ENCODE measurements around the gene SLC52A1. TPM values are rescaled to one million over a fixed set of nuclear protein-coding genes. Genes with fewer than 3 reads are reported as not detected.
"Not testable (repeated sequence)": the region's sequence is repeated elsewhere in the genome, so short reads cannot be mapped to it uniquely, and the experiment has no call there.

The SLC52A1 gene
- polyA plus RNA-seq, 10 donors: 0.07 to 0.28 (median 0.15) TPM; not detected in 2

- DNase-seq: peak; percentile 79 to 90 (median 86)
Measured at GRCh38 chr17:5031365-5032082, 3.7 kb downstream of the SLC52A1 start.

GRCh38 chr17:5030168-5030567 is 5.1 kb downstream of the SLC52A1 start:
- not testable (repeated sequence) for DNase-seq

GRCh38 chr17:5027916-5028315 is 7.3 kb downstream of the SLC52A1 start:
- DNase-seq: no peak

GRCh38 chr17:5027299-5027698 is 7.9 kb downstream of the SLC52A1 start:
- no peak for DNase-seq

- DNase-seq: no peak
Measured at GRCh38 chr17:5024604-5025003, 10.6 kb downstream of the SLC52A1 start.

GRCh38 chr17:5023588-5024147 is 11.6 kb downstream of the SLC52A1 start:
- DNase-seq: no peak

GRCh38 chr17:5022171-5022711 is 13.0 kb downstream of the SLC52A1 start:
- no peak for DNase-seq

- DNase-seq: no peak
Measured at GRCh38 chr17:5020502-5021023, 14.7 kb downstream of the SLC52A1 start.

- no peak for DNase-seq
Measured at GRCh38 chr17:5019475-5019956, 15.7 kb downstream of the SLC52A1 start.

GRCh38 chr17:5014357-5014756 is 20.9 kb downstream of the SLC52A1 start:
- no peak for DNase-seq

- DNase-seq: no peak
Measured at GRCh38 chr17:5011928-5012327, 23.3 kb downstream of the SLC52A1 start.

- no peak for DNase-seq
Measured at GRCh38 chr17:5003214-5003867, 31.9 kb downstream of the SLC52A1 start.

- DNase-seq: no peak
Measured at GRCh38 chr17:5002121-5002788, 33.0 kb downstream of the SLC52A1 start.

GRCh38 chr17:5000237-5000639 is 35.0 kb downstream of the SLC52A1 start:
- DNase-seq: peak in 2 of 3 donors; percentile 33 to 65

- no peak for DNase-seq
Measured at GRCh38 chr17:4999430-5000093, 35.7 kb downstream of the SLC52A1 start.

- no peak for DNase-seq
Measured at GRCh38 chr17:4998732-4999429, 36.3 kb downstream of the SLC52A1 start.

GRCh38 chr17:4998027-4998731 is 37.0 kb downstream of the SLC52A1 start:
- peak in 1 of 3 donors; percentile 62 for DNase-seq

GRCh38 chr17:4997302-4998026 is 37.8 kb downstream of the SLC52A1 start, which contains the start of the genes INCA1 and KIF1C:
TSS of gene INCA1 (minus strand) at chr17:4997522. CDS start at chr17:4994437, 3,085 bp downstream.
TSS of gene KIF1C (plus strand) at chr17:4997950. CDS start at chr17:5000247, 2,297 bp downstream.
- peak; percentile 91 to 98 (median 94) for DNase-seq

GRCh38 chr17:4994081-4994595 is 41.1 kb downstream of the SLC52A1 start:
- DNase-seq: no peak
